ENCODE measurements around the gene C19orf85.

- TF ChIP-seq CTCF (conservative IDR thresholded peaks at IDR 0.05; ENCODE audit: low read depth in 2 of 2) (no peak), EZH2 (IDR thresholded peaks at IDR 0.05; ENCODE audit: low read depth, unreplicated experiment) (no peak)
These were observed 24.6 kb upstream of the C19orf85 start for GRCh38 chr19:55488986-55489710.
